Panc1 (cell line): Measurements from ENCODE around the gene CTSO. TPM values are rescaled to one million over a fixed set of nuclear protein-coding genes. Genes with fewer than 3 reads are reported as not detected.

Source experiments
- ATAC-seq: fragments of 200-7000 bp; cut with Tn5 transposase; 2 replicates; pipeline ENCODE4 v1.9.1; 2020; ENCODE audit warnings: mild to moderate bottlenecking, moderate library complexity
- BruUV-seq: library from RNA; stranded (reverse); fragments of 400-500 nt; replicated peaks from 2 replicates; lab custom pipeline; 2021; lab: Mats Ljungman, UMichigan
- CTCF ChIA-PET: fragments of 300-600 bp; sonication (Branson Sonifier 250); formaldehyde crosslinking; loops from one replicate; lab custom pipeline; 2022; ENCODE audit warnings: antibody characterized with exemption; lab: Charles Lee
- POLR2A ChIA-PET: fragments of 300-600 bp; sonication (Branson Sonifier 250); formaldehyde crosslinking; loops from one replicate; lab custom pipeline; 2022; ENCODE audit warnings: antibody characterized with exemption; lab: Charles Lee
- DNase-seq: peaks from one replicate; pipeline ENCODE4 v3.0.0-alpha.2; 2010; ENCODE audit warnings: low read depth, low spot score
- H3K27ac ChIP-seq: 2 replicates; pipeline ENCODE4 v1.5.1; 2011; ENCODE audit warnings: mild to moderate bottlenecking, low read length, inconsistent platforms
- H3K27me3 ChIP-seq: fragments of 200-500 bp; sonication (Bioruptor generic); 2 replicates; pipeline ENCODE4 v1.6.0; 2014; ENCODE audit warnings: low read length, inconsistent platforms; ENCODE audit not compliant: control insufficient read depth, insufficient read depth
- H3K36me3 ChIP-seq: fragments of 200-500 bp; sonication (Bioruptor generic); 2 replicates; pipeline ENCODE4 v1.5.1; 2014; ENCODE audit warnings: inconsistent platforms, mild to moderate bottlenecking, low read length, moderate library complexity; ENCODE audit not compliant: control insufficient read depth, insufficient read depth
- H3K4me1 ChIP-seq: 2 replicates; pipeline ENCODE4 v1.5.1; 2011; ENCODE audit warnings: inconsistent platforms, mild to moderate bottlenecking, low read length, moderate library complexity; ENCODE audit not compliant: control insufficient read depth, insufficient read depth
- H3K4me3 ChIP-seq, 2 experiments: 2 replicates each; pipeline ENCODE4 v1.5.1; 2011 to 2012; ENCODE audit warnings: low read depth in 2 of 2, low read length in 2 of 2, mild to moderate bottlenecking in 2 of 2, inconsistent platforms in 1 of 2, moderate library complexity in 1 of 2
- H3K9me3 ChIP-seq: fragments of 200-500 bp; sonication (Bioruptor generic); 2 replicates; pipeline ENCODE4 v1.5.1; 2014; ENCODE audit warnings: low read depth, mild to moderate bottlenecking, inconsistent platforms, low read length, moderate library complexity; ENCODE audit not compliant: control insufficient read depth, insufficient read depth
- POLR2AphosphoS5 ChIP-seq: IDR thresholded peaks from 2 replicates; pipeline ENCODE4 v1.6.1; 2012; ENCODE audit warnings: mild to moderate bottlenecking, low read depth, low read length, moderate library complexity
- SIN3A ChIP-seq: IDR thresholded peaks from 2 replicates; pipeline ENCODE4 v1.6.1; 2012; ENCODE audit warnings: low read depth, mild to moderate bottlenecking, low read length, moderate library complexity, borderline replicate concordance; ENCODE audit not compliant: insufficient read depth
- TCF7L2 ChIP-seq: IDR thresholded peaks from 2 replicates; pipeline ENCODE4 v1.6.1; 2011; ENCODE audit warnings: mild to moderate bottlenecking, low read depth, low read length, inconsistent platforms
- in situ Hi-C: cut with HindIII; loops from 2 replicates; pipeline ENCODE4 v1.10.0; 2016; ENCODE audit warnings: low sequenced_read_pairs, low pct_unique_long_range_greater_than_20kb
- intact Hi-C: fragments of 100-400 bp; cut with micrococcal nuclease; formaldehyde crosslinking; loops from one replicate; pipeline ENCODE4 v1.10.0; 2022; ENCODE audit not compliant: unreplicated experiment
- total RNA-seq: library from RNA; stranded (reverse); gene quantifications from one replicate; pipeline ENCODE4 v1.2.1, GENCODE V29; 2021; ENCODE audit not compliant: unreplicated experiment
- TF ChIP-seq, protein P1 (sequence below), 2 experiments: IDR thresholded peaks; 2 replicates each; pipeline ENCODE4 v1.6.1; 2011 to 2012; ENCODE audit warnings: low read depth in 2 of 2, control low read depth in 1 of 2, low read length in 1 of 2, mild to moderate bottlenecking in 1 of 2, moderate library complexity in 1 of 2; ENCODE audit not compliant: insufficient read depth in 1 of 2
- TF ChIP-seq, protein P2 (sequence below): fragments of 450-650 bp; IDR thresholded peaks from 2 replicates; pipeline ENCODE4 v1.5.1; 2017; ENCODE audit warnings: mild to moderate bottlenecking

CTSO gene
- total RNA-seq, 1 experiment from 2014 or later: 3.3 TPM

DNA sequence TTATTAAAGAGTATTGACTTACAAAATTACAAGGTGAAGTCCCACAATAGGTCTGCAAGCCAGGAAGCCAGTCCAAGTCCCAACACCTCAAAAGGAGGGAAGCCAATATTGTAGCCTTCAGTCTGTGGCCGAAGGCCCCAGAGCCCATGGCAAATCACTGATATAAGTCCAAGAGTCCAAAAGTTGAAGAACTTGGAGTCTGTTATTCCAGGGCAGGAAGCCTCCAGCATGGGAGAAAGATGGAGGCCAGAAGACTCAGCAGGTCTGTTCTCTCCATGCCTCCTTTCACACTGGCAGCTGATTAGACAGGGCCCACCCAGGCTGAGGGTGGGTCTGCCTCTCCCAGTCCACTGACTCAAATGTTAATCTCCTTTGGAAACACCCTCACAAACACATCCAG is 32.1 kb downstream of the CTSO start:
- TF ChIP-seq, protein P1, sequence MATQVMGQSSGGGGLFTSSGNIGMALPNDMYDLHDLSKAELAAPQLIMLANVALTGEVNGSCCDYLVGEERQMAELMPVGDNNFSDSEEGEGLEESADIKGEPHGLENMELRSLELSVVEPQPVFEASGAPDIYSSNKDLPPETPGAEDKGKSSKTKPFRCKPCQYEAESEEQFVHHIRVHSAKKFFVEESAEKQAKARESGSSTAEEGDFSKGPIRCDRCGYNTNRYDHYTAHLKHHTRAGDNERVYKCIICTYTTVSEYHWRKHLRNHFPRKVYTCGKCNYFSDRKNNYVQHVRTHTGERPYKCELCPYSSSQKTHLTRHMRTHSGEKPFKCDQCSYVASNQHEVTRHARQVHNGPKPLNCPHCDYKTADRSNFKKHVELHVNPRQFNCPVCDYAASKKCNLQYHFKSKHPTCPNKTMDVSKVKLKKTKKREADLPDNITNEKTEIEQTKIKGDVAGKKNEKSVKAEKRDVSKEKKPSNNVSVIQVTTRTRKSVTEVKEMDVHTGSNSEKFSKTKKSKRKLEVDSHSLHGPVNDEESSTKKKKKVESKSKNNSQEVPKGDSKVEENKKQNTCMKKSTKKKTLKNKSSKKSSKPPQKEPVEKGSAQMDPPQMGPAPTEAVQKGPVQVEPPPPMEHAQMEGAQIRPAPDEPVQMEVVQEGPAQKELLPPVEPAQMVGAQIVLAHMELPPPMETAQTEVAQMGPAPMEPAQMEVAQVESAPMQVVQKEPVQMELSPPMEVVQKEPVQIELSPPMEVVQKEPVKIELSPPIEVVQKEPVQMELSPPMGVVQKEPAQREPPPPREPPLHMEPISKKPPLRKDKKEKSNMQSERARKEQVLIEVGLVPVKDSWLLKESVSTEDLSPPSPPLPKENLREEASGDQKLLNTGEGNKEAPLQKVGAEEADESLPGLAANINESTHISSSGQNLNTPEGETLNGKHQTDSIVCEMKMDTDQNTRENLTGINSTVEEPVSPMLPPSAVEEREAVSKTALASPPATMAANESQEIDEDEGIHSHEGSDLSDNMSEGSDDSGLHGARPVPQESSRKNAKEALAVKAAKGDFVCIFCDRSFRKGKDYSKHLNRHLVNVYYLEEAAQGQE (IDR thresholded peaks at IDR 0.05; ENCODE audit: insufficient read depth in 1 of 2, low read depth in 2 of 2, low read length in 1 of 2): no peak
- TF ChIP-seq SIN3A: no peak
- TF ChIP-seq, protein P2, sequence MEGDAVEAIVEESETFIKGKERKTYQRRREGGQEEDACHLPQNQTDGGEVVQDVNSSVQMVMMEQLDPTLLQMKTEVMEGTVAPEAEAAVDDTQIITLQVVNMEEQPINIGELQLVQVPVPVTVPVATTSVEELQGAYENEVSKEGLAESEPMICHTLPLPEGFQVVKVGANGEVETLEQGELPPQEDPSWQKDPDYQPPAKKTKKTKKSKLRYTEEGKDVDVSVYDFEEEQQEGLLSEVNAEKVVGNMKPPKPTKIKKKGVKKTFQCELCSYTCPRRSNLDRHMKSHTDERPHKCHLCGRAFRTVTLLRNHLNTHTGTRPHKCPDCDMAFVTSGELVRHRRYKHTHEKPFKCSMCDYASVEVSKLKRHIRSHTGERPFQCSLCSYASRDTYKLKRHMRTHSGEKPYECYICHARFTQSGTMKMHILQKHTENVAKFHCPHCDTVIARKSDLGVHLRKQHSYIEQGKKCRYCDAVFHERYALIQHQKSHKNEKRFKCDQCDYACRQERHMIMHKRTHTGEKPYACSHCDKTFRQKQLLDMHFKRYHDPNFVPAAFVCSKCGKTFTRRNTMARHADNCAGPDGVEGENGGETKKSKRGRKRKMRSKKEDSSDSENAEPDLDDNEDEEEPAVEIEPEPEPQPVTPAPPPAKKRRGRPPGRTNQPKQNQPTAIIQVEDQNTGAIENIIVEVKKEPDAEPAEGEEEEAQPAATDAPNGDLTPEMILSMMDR: no peak
- no peak for TF ChIP-seq TCF7L2
- TF ChIP-seq POLR2AphosphoS5: no peak
- Histone ChIP-seq H3K4me3 (no peak overlapping the region), H3K27ac (no peak overlapping the region), H3K36me3 (no peaks in the 10 kb centered on the region), H3K9me3 (no peaks in the 10 kb centered on the region), H3K4me1 (no peaks in the 10 kb centered on the region), H3K27me3 (no peaks in the 10 kb centered on the region)
- no TSS peak for BruUV-seq
- no peak for ATAC-seq
- CTCF ChIA-PET: no interaction called here
- no peak for DNase-seq
- intact Hi-C loops (no loop called here), in situ Hi-C loops (no loop called here)
- POLR2A ChIA-PET: no interaction called here

DNA sequence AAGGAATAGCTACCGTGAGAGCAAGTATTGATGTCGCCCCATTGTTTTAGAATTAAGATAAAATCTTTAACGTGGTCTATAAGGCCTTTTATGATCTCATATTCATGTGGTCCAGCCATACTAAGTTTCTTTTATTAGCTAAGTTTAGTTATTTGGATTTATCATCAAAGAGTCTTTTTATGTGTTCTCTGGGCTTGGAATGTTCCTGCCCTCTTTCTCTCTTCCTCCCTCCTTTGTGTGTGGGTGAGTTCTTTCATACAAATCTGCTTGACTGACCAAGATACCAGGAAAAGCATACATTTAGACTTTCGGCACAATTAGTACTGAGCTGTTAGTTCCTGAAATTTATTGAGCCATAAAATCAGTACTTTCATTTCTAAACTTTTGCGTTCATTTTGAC is 38.9 kb downstream of the CTSO start:
- TF ChIP-seq TCF7L2: no peak
- TF ChIP-seq SIN3A: no peak
- TF ChIP-seq, protein P1 (IDR thresholded peaks at IDR 0.05; ENCODE audit: insufficient read depth in 1 of 2, low read depth in 2 of 2, low read length in 1 of 2): no peak
- no peak for TF ChIP-seq POLR2AphosphoS5
- TF ChIP-seq, protein P2: no peak
- H3K4me1 ChIP-seq: no peaks in the 10 kb centered on the region
- no TSS peak for BruUV-seq
- H3K27ac ChIP-seq: no peak overlapping the region
- DNase-seq (no peak), ATAC-seq (no peak)
- no peaks in the 10 kb centered on the region for H3K9me3 ChIP-seq
- no peak overlapping the region for H3K4me3 ChIP-seq
- POLR2A ChIA-PET: no interaction called here
- CTCF ChIA-PET: no interaction called here
- intact Hi-C loops (no loop called here), in situ Hi-C loops (no loop called here)
- no peaks in the 10 kb centered on the region for H3K27me3 ChIP-seq
- H3K36me3 ChIP-seq: no peaks in the 10 kb centered on the region
